GM12878 (cell line): ENCODE data around the gene SIRT2. TPM values are rescaled to one million over a fixed set of nuclear protein-coding genes. Genes with fewer than 3 reads are reported as not detected.

Source experiments
- ATF7 ChIP-seq: fragments of 450-650 bp; IDR thresholded peaks from 2 replicates; pipeline ENCODE4 v1.6.1; 2016; ENCODE audit warnings: low read depth, mild to moderate bottlenecking
- CHD1 ChIP-seq: IDR thresholded peaks from 2 replicates; pipeline ENCODE4 v1.6.1; 2012; ENCODE audit warnings: low read depth, low read length, improper control_type of control experiment
- CHD2 ChIP-seq: IDR thresholded peaks from 2 replicates; pipeline ENCODE4 v1.6.1; 2011; ENCODE audit warnings: low read depth, low read length, improper control_type of control experiment, borderline replicate concordance
- PRDM15 ChIP-seq: fragments of 450-650 bp; formaldehyde crosslinking; IDR thresholded peaks from 2 replicates; pipeline ENCODE4 v1.4.0; 2020; ENCODE audit warnings: mild to moderate bottlenecking, moderate library complexity
- ZNF24 ChIP-seq: fragments of 450-650 bp; IDR thresholded peaks from 2 replicates; pipeline ENCODE4 v1.6.1; 2017; ENCODE audit warnings: antibody characterized with exemption, mild to moderate bottlenecking
- ZNF622 ChIP-seq: fragments of 450-650 bp; IDR thresholded peaks from 2 replicates; pipeline ENCODE4 v1.6.1; 2017; ENCODE audit warnings: mild to moderate bottlenecking, inconsistent platforms
- polyA plus RNA-seq, 11 experiments: library from polyadenylated mRNA; depleted of rRNA in 4 of 11; unstranded in 6 of 11; stranded (reverse) in 5 of 11; fragments of >200 nt; fragmentation: Nextera tagmentation in 4 of 11; fragmentation: Illumina TruSeq in 1 of 11; extraction: Ambion mirVana in 4 of 11; extraction: Trizol in 1 of 11; gene quantifications; 1 replicate in 1 of 11; 2 replicates in 10 of 11; pipeline versions ENCODE4 v1.2.1 to v1.2.3, GENCODE V29; 2011 to 2016; ENCODE audit warnings: inconsistent platforms in 2 of 11, missing spikeins in 2 of 11, low read depth in 1 of 11
- total RNA-seq, 4 experiments: library from RNA; depleted of rRNA in 3 of 4; stranded (reverse); fragments of >200 nt in 3 of 4; fragmentation: Illumina TruSeq in 1 of 4; extraction: Trizol in 1 of 4; gene quantifications; 2 replicates each; pipeline versions ENCODE4 v1.2.1 to v1.2.3, GENCODE V29; 2013 to 2021

The SIRT2 gene
- total and polyA plus RNA-seq, 10 of the 15 experiments (the other 5 are each of a cell fraction or from before 2014, with no cell fraction given), result 1.4 to 38.7 (median 24.1) TPM

- TF ChIP-seq CHD2 (peak; percentile 88), ZNF622 (no peak), ZNF24 (no peak), PRDM15 (CRISPR knock-in tag) (no peak), CHD1 (no peak), ATF7 (no peak)
Observed at GRCh38 chr19:38930776-38931520, 31.5 kb upstream of the SIRT2 start, which contains the start of gene MRPS12 (continued).
